ENCODE measurements around the gene RFC1. TPM values are rescaled to one million over a fixed set of nuclear protein-coding genes. Genes with fewer than 3 reads are reported as not detected.

The RFC1 gene
- total and polyA plus RNA-seq, 9 of the 15 experiments (the other 6 are each of a cell fraction or from before 2014, with no cell fraction given): 16.8 to 85.6 (median 45.2) TPM

GRCh38 chr4:39331191-39331590 is 35.0 kb downstream of the RFC1 start (continued):
- TF ChIP-seq ZNF407 (IDR thresholded peaks at IDR 0.05; ENCODE audit: low read depth): no peak
- TF ChIP-seq RERE (CRISPR knock-in tag; IDR thresholded peaks at IDR 0.05; ENCODE audit: borderline replicate concordance): no peak
